Measurements from ENCODE around the gene RIN3.

DNA sequence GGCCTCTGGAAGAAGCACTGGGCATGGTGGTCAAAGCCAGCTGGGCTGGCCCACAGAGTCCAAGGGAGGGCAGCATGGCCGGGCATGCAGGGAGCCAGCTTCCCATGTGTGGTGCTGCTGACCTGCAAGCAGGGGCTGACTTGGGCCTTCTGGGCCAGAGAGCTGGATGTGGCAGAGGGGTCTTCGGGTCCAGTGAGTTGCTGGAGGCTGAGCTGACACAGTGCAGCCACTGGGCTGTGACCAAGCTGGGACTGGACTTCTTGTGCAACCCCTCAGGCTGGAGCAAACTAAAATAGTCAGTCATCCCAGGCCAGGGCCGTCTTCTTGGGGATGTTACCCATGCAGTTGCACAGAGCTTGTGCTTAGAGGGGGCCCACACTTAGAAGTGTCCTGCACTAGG is 7.3 kb upstream of the RIN3 start:
- TF ChIP-seq CTCF (IDR thresholded peaks at IDR 0.05) (no peak), POLR2A (IDR thresholded peaks at IDR 0.05) (no peak)
